GM21619 (cell line): ENCODE measurements around the gene PDE11A.

ENCODE experiments used
- ATAC-seq: cut with Tn5 transposase; IDR thresholded peaks from one replicate; pipeline ENCODE4 v1.9.1; 2021; ENCODE audit not compliant: unreplicated experiment

PDE11A gene

GRCh38 chr2:177584030-177584692, 488.4 kb downstream of the PDE11A start:
- ATAC-seq = no peak

GRCh38 chr2:177582000-177582399, 490.6 kb downstream of the PDE11A start:
- ATAC-seq = no peak

DNA sequence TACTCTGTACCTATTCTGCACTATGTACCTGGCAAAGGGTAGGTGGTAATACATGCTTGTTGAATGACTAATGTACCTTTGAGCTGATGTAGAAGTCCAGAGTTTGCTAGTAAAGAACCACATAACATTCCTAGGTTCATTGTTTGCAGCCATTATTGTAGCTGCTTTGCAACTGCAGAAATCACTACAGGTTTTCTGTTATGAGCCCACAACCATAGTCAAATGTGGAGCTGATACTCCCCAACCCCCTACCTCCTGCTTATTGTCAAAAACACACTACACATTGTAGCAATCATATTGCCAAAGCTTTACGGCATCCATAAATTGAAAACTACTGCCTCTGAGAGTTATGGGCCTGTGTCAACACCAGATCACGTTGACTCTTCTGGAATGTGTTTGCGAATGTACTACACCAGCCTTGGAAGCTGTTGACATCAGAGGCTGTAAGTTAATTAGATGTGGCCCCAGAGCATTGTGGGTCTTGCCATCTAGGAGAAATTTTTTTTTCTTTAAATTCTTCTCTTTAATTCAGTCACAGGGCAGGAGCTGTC, 493.0 kb downstream of the PDE11A start:
- ATAC-seq = no peak

DNA sequence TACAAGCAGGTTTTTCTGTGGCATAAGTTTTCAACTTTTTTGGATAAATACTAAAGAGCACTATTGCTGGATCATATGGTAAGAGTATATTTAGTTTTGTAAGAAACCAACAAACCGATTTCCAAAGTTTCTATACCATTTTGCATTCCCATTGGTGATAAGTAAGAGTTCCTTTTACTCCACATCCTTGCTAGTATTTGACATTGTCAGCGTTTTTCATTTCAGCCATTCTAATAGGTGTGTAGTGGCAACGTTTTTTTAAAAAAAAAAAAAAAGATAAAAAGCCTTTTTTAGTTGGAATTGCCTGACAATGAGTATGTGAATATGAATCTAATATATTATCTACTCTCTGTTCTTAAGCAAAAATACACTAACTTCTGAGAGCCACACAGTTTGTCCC, 494.1 kb downstream of the PDE11A start:
- ATAC-seq = no peak

GRCh38 chr2:177577075-177577474, 495.5 kb downstream of the PDE11A start:
- ATAC-seq = no peak

DNA sequence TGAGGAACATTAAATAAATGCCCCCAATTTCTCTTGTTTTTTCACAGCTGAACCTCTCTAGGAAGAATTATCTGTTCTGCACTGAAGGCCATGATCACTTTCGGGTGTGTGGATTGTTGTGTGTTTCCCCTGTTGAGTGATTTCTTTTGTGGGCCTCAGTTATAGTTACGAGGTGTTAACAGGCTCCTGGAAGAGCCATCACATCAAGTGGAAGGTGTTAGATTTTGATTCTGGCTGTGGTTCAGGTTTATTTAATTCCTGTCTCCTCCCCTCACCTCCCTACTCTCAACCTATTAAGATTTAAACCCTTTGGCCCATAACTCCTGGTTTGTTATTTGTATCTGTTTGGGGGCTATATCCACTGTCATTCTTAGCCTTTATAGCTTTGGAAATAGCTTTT, 497.2 kb downstream of the PDE11A start:
- no peak for ATAC-seq

- ATAC-seq = no peak
Observed at GRCh38 chr2:177574356-177574755, 498.2 kb downstream of the PDE11A start.
